ENCODE measurements around the gene SLC24A3.
A peak's percentile ranks its signal among the peaks of the same experiment; 100 is the strongest.

Gene SLC24A3

GRCh38 chr20:19431316-19431700 is 218.9 kb downstream of the SLC24A3 start:
- no peak for DNase-seq

GRCh38 chr20:19431906-19432305 is 219.5 kb downstream of the SLC24A3 start:
- no peak for DNase-seq

- DNase-seq: no peak
Observed at GRCh38 chr20:19433371-19434350, 221.2 kb downstream of the SLC24A3 start.

- DNase-seq: no peak
Observed at GRCh38 chr20:19435316-19435715, 222.9 kb downstream of the SLC24A3 start.

- no peak for DNase-seq
Observed at GRCh38 chr20:19435821-19436220, 223.4 kb downstream of the SLC24A3 start.

GRCh38 chr20:19438488-19438887 is 226.0 kb downstream of the SLC24A3 start:
- DNase-seq: no peak

- no peak for DNase-seq
Observed at GRCh38 chr20:19440660-19441527, 228.5 kb downstream of the SLC24A3 start.

GRCh38 chr20:19446246-19446645 is 233.8 kb downstream of the SLC24A3 start:
- no peak for DNase-seq

- DNase-seq: no peak
Observed at GRCh38 chr20:19448632-19449031, 236.2 kb downstream of the SLC24A3 start.

- DNase-seq: no peak
Observed at GRCh38 chr20:19449051-19449450, 236.6 kb downstream of the SLC24A3 start.

- no peak for DNase-seq
Observed at GRCh38 chr20:19451231-19451922, 238.9 kb downstream of the SLC24A3 start.

GRCh38 chr20:19451923-19452295 is 239.5 kb downstream of the SLC24A3 start:
- no peak for DNase-seq

- no peak for DNase-seq
Observed at GRCh38 chr20:19453410-19453809, 241.0 kb downstream of the SLC24A3 start.

- DNase-seq: no peak
Observed at GRCh38 chr20:19453862-19454261, 241.4 kb downstream of the SLC24A3 start.

- DNase-seq: no peak
Observed at GRCh38 chr20:19456595-19457395, 244.4 kb downstream of the SLC24A3 start.

GRCh38 chr20:19457611-19458010 is 245.2 kb downstream of the SLC24A3 start:
- no peak for DNase-seq

- DNase-seq: peak; percentile 10
Observed at GRCh38 chr20:19460386-19460785, 247.9 kb downstream of the SLC24A3 start.

- no peak for DNase-seq
Observed at GRCh38 chr20:19462491-19462890, 250.0 kb downstream of the SLC24A3 start.

- DNase-seq: no peak
Observed at GRCh38 chr20:19463597-19463996, 251.2 kb downstream of the SLC24A3 start.

- no peak for DNase-seq
Observed at GRCh38 chr20:19465536-19465935, 253.1 kb downstream of the SLC24A3 start.

GRCh38 chr20:19466206-19466928 is 253.9 kb downstream of the SLC24A3 start:
- DNase-seq: no peak

All from amniotic stem cell (primary cell).